ENCODE data around the gene IRF7.

IRF7 gene

GRCh38 chr11:568306-569157 is 47.2 kb downstream of the IRF7 start:
- DNase-seq (ENCODE audit: low read depth, low spot score), result peak; percentile 60
- peak overlapping the region; percentile 73 for H3K27ac ChIP-seq

DNA sequence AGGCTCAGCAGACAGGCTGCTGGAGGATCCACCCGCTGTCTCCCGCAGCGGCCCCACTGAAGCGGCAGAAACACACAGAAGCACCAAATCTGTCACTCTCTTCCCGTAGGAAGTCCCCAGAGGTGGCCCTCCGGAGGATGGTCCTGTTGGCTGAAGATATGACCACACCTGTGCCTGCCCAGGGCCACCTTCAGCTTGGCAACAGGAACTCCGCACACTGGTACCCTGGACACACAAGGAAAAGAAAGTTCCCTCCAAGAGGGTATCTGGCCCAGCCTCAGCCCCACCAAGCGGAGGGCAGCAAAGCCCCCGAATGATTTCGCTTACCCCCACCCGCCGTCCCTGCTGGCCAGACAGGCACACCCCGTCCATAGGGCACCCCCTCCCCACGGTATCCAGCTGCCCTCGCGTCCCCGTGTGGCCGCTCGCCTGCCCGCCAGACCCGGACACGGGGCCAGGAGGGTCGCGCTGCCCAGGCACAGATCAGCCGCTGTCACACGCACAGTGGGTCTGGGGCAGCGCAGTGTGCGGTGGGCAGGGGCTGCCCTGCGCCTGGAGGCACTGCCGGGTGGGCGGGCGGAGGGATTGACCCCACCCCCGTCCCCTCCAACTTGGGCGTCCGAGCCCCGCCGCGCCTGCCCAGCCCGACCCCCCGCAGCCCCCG is 48.0 kb downstream of the IRF7 start:
- DNase-seq (ENCODE audit: low read depth, low spot score), result no peak
- H3K27ac ChIP-seq, result peak overlapping the region; percentile 73

GRCh38 chr11:567011-567628 is 48.6 kb downstream of the IRF7 start:
- DNase-seq (ENCODE audit: low read depth, low spot score), result no peak
- H3K27ac ChIP-seq, result peak overlapping the region; percentile 73

DNA sequence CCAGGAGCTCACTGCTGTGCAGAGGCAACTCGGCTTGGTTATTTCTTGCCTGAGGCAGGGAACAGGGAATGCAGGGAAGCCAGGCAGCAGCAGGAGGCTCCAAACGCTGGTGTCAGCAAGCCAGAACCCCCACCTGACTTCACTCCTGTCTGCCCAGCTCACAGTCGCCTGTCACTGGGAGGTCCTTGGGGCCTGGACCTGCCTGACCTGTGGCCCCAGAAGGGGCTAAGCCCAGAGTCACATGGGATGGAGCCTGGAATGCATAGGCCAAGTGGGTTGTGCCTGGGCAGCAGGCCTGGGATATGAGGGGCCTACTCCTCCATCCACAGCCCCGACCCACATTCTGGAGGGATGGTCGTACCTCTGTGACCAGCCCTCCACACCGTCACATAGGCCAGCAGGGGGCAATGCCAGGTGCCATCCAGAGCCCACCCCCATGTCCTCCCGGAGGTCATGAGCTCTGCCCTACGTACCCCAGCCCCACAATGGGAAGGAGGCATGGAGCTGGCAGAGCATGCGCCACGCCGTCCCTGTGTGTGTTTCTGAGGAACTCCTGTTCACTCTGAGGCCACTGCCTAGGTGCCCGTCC is 49.7 kb downstream of the IRF7 start:
- no peak for DNase-seq (ENCODE audit: low read depth, low spot score)
- H3K27ac ChIP-seq, result peak overlapping the region; percentile 3

- no peak for DNase-seq (ENCODE audit: low read depth, low spot score)
- H3K27ac ChIP-seq, result peak overlapping the region; percentile 43
These were observed 51.8 kb downstream of the IRF7 start for GRCh38 chr11:563812-564578.

DNA sequence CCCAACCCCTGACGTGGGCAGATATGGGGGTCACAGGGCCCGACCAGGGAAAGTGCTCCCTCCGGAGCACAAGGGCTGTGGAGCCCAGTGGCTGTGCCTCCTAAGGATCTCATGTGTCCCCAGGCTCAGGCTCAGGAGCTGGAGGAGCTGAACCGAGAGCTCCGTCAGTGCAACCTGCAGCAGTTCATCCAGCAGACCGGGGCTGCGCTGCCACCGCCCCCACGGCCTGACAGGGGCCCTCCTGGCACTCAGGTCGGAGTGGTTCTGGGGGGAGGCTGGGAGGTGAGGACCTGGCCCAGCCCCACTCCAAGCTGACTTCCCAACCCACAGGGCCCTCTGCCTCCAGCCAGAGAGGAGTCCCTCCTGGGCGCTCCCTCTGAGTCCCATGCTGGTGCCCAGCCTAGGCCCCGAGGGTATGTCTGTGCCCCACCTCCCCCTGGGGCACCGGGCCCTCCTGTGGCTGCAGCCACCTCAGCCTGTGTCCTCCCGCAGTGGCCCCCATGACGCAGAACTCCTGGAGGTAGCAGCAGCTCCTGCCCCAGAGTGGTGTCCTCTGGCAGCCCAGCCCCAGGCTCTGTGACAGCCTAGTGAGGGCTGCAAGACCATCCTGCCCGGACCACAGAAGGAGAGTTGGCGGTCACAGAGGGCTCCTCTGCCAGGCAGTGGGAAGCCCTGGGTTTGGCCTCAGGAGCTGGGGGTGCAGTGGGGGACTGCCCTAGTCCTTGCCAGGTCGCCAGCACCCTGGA is 52.5 kb downstream of the IRF7 start:
- DNase-seq (ENCODE audit: low read depth, low spot score), result no peak
- peak overlapping the region; percentile 43 for H3K27ac ChIP-seq
